Neural cell (in vitro differentiated cells): ENCODE data around the gene SCART1. TPM values are rescaled to one million over a fixed set of nuclear protein-coding genes. Genes with fewer than 3 reads are reported as not detected.

Experiments
- H2AFZ ChIP-seq: fragments of 200-600, 300-800 bp; sonication (generic), shearing (Covaris generic); 2 replicates; pipeline ENCODE4 v1.6.0; 2014; ENCODE audit warnings: low read depth, mild to moderate bottlenecking, antibody characterized with exemption, low read length, moderate library complexity
- H3F3A ChIP-seq: fragments of 200-600 bp; shearing (Covaris generic); 2 replicates; pipeline ENCODE4 v1.6.1; 2016; ENCODE audit warnings: mild to moderate bottlenecking, moderate library complexity, mixed read lengths, antibody characterized with exemption, low read length; ENCODE audit not compliant: insufficient read depth, poor library complexity, severe bottlenecking
- H3K27ac ChIP-seq: fragments of 200-600, 300-800 bp; sonication (generic), shearing (Covaris generic); 2 replicates; pipeline ENCODE4 v1.5.1; 2014; ENCODE audit warnings: mild to moderate bottlenecking, low read length, moderate library complexity
- H3K27me3 ChIP-seq: fragments of 300-800, 200-600 bp; sonication (generic), shearing (Covaris generic); 2 replicates; pipeline ENCODE4 v1.6.0; 2014; ENCODE audit warnings: mild to moderate bottlenecking, low read depth, low read length, moderate library complexity; ENCODE audit not compliant: insufficient read depth
- H3K36me3 ChIP-seq: fragments of 300-800, 200-600 bp; sonication (generic), shearing (Covaris generic); 2 replicates; pipeline ENCODE4 v1.5.1; 2014; ENCODE audit warnings: mild to moderate bottlenecking, antibody characterized with exemption, low read length, moderate library complexity; ENCODE audit not compliant: insufficient read depth
- H3K4me2 ChIP-seq: fragments of 300-800, 200-600 bp; sonication (generic), shearing (Covaris generic); 2 replicates; pipeline ENCODE4 v1.6.0; 2014; ENCODE audit warnings: mild to moderate bottlenecking, low read length
- H3K4me3 ChIP-seq: fragments of 300-800, 200-600 bp; sonication (generic), shearing (Covaris generic); 2 replicates; pipeline ENCODE4 v1.5.1; 2014; ENCODE audit warnings: mild to moderate bottlenecking, low read length, moderate library complexity
- H3K79me2 ChIP-seq: fragments of 200-600 bp; shearing (Covaris generic); replicated peaks from 2 replicates; pipeline ENCODE4 v1.6.0; 2014; ENCODE audit warnings: mild to moderate bottlenecking, low read length, moderate library complexity; ENCODE audit not compliant: insufficient read depth
- H3K9ac ChIP-seq: fragments of 300-800, 200-600 bp; sonication (generic), shearing (Covaris generic); 2 replicates; pipeline ENCODE4 v1.6.1; 2016; ENCODE audit warnings: mild to moderate bottlenecking, low read length, mixed read lengths
- H3K9me2 ChIP-seq: fragments of 200-600 bp; shearing (Covaris generic); 2 replicates; pipeline ENCODE4 v1.6.1; 2016; ENCODE audit warnings: mild to moderate bottlenecking, low read length, mixed read lengths; ENCODE audit not compliant: insufficient read depth
- H3K9me3 ChIP-seq: fragments of 200-600, 300-800 bp; sonication (generic), shearing (Covaris generic); 2 replicates; pipeline ENCODE4 v1.6.1; 2016; ENCODE audit warnings: mild to moderate bottlenecking, mixed run types, low read length, moderate library complexity, mixed read lengths
- H4K20me1 ChIP-seq: fragments of 200-600 bp; shearing (Covaris generic); 2 replicates; pipeline ENCODE4 v1.6.1; 2016; ENCODE audit warnings: mild to moderate bottlenecking, mixed run types; ENCODE audit not compliant: insufficient read depth
- EP300 ChIP-seq: fragments of 450-650 bp; conservative IDR thresholded peaks from 2 replicates; pipeline ENCODE4 v1.6.1; 2014; ENCODE audit warnings: antibody characterized with exemption, mild to moderate bottlenecking, moderate library complexity; ENCODE audit not compliant: poor library complexity, severe bottlenecking
- EZH2 ChIP-seq: fragments of 200-600, 300-800 bp; shearing (Covaris generic), sonication (generic); IDR thresholded peaks from 2 replicates; pipeline ENCODE4 v1.6.1; 2014; ENCODE audit warnings: antibody characterized with exemption, low read length, borderline replicate concordance, mild to moderate bottlenecking; ENCODE audit not compliant: insufficient read depth, poor library complexity, severe bottlenecking
- MXI1 ChIP-seq: fragments of 450-650 bp; conservative IDR thresholded peaks from 2 replicates; pipeline ENCODE4 v1.6.1; 2014; ENCODE audit warnings: antibody characterized with exemption, mild to moderate bottlenecking; ENCODE audit not compliant: poor library complexity, severe bottlenecking
- POLR2AphosphoS5 ChIP-seq: IDR thresholded peaks from 2 replicates; pipeline ENCODE4 v1.6.1; 2012
- RAD21 ChIP-seq: fragments of 450-650 bp; conservative IDR thresholded peaks from 2 replicates; pipeline ENCODE4 v1.6.1; 2014; ENCODE audit warnings: antibody characterized with exemption, mild to moderate bottlenecking, moderate library complexity
- REST ChIP-seq: IDR thresholded peaks from 2 replicates; pipeline ENCODE4 v1.6.1; 2012; ENCODE audit warnings: borderline replicate concordance
- SMC3 ChIP-seq: fragments of 450-650 bp; conservative IDR thresholded peaks from 2 replicates; pipeline ENCODE4 v1.6.1; 2014; ENCODE audit warnings: antibody characterized with exemption, mild to moderate bottlenecking, moderate library complexity; ENCODE audit not compliant: poor library complexity
- TAF1 ChIP-seq: IDR thresholded peaks from 2 replicates; pipeline ENCODE4 v1.6.1; 2012; ENCODE audit warnings: low read depth
- polyA plus RNA-seq: library from polyadenylated mRNA; depleted of rRNA; stranded (reverse); fragments of >200 nt; gene quantifications from 2 replicates; pipeline ENCODE4 v1.2.3, GENCODE V29; 2014
- TF ChIP-seq, protein P1 (sequence below): fragments of 450-650 bp; IDR thresholded peaks from 2 replicates; pipeline ENCODE4 v1.5.1; 2014; ENCODE audit warnings: antibody characterized with exemption, mild to moderate bottlenecking, moderate library complexity; ENCODE audit not compliant: poor library complexity, severe bottlenecking

Gene SCART1
- polyA plus RNA-seq, 1 donor from 2014 or later: 4.3 TPM

DNA sequence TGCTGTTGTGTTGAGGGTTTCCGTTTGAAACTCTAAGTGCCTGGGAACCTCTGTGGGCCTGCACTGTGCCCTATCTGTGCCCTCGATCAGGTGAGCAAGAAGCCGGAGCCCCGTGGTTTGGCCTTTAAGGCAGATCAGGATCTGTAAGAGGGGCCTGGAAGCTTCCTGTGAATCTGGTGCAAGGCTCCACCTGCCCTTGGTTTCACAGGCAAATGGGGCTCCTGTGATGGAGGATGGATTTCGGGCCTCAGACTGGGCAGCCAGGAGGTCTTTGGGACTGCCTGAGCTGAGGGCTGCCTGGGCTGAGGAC lies 21.6 kb downstream of the SCART1 start:
- H3K4me2 ChIP-seq: no peak overlapping the region
- no peak overlapping the region for H3K4me3 ChIP-seq
- H3K9me2 ChIP-seq: no peaks in the 10 kb centered on the region
- no peaks in the 10 kb centered on the region for H4K20me1 ChIP-seq
- H3F3A ChIP-seq: no peaks in the 10 kb centered on the region
- no peaks in the 10 kb centered on the region for H3K27me3 ChIP-seq
- no peak for TF ChIP-seq REST
- TF ChIP-seq TAF1: no peak
- TF ChIP-seq SMC3: no peak
- TF ChIP-seq EZH2: no peak
- TF ChIP-seq MXI1: no peak
- no peak for TF ChIP-seq EP300
- TF ChIP-seq, protein P1, sequence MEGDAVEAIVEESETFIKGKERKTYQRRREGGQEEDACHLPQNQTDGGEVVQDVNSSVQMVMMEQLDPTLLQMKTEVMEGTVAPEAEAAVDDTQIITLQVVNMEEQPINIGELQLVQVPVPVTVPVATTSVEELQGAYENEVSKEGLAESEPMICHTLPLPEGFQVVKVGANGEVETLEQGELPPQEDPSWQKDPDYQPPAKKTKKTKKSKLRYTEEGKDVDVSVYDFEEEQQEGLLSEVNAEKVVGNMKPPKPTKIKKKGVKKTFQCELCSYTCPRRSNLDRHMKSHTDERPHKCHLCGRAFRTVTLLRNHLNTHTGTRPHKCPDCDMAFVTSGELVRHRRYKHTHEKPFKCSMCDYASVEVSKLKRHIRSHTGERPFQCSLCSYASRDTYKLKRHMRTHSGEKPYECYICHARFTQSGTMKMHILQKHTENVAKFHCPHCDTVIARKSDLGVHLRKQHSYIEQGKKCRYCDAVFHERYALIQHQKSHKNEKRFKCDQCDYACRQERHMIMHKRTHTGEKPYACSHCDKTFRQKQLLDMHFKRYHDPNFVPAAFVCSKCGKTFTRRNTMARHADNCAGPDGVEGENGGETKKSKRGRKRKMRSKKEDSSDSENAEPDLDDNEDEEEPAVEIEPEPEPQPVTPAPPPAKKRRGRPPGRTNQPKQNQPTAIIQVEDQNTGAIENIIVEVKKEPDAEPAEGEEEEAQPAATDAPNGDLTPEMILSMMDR: no peak
- TF ChIP-seq POLR2AphosphoS5: no peak
- no peaks in the 10 kb centered on the region for H3K79me2 ChIP-seq
- H3K9ac ChIP-seq: no peak overlapping the region
- no peak overlapping the region for H2AFZ ChIP-seq
- H3K9me3 ChIP-seq: no peaks in the 10 kb centered on the region
- H3K27ac ChIP-seq: no peak overlapping the region
- no peaks in the 10 kb centered on the region for H3K36me3 ChIP-seq

- H3K4me2 ChIP-seq: no peak overlapping the region
- H3K79me2 ChIP-seq: no peaks in the 10 kb centered on the region
- no peaks in the 10 kb centered on the region for H3K9me2 ChIP-seq
- H3K27ac ChIP-seq: no peak overlapping the region
- TF ChIP-seq SMC3 (no peak), MXI1 (no peak), TAF1 (no peak), EP300 (no peak), REST (no peak), RAD21 (no peak), POLR2AphosphoS5 (no peak)
- TF ChIP-seq, protein P1: no peak
- H3F3A ChIP-seq: no peaks in the 10 kb centered on the region
- no peaks in the 10 kb centered on the region for H4K20me1 ChIP-seq
- H2AFZ ChIP-seq: no peak overlapping the region
- no peaks in the 10 kb centered on the region for H3K36me3 ChIP-seq
- no peaks in the 10 kb centered on the region for H3K9me3 ChIP-seq
- no peak overlapping the region for H3K4me3 ChIP-seq
- H3K27me3 ChIP-seq: no peaks in the 10 kb centered on the region
- H3K9ac ChIP-seq: no peak overlapping the region
These were observed 22.3 kb downstream of the SCART1 start for GRCh38 chr10:133475821-133476640.
